K562 (cell line): ENCODE measurements around the gene RSPH1.

Source experiments
- BCL6 ChIP-seq: fragments of 250-450 bp; sonication (Bioruptor Pico); IDR thresholded peaks from 2 replicates; pipeline ENCODE4 v1.4.0; 2020
- CTCF ChIP-seq, 3 experiments: IDR thresholded peaks in 2 of 3; conservative IDR thresholded peaks in 1 of 3; 2 replicates each; pipeline ENCODE4 v1.5.1; 2011 to 2012; ENCODE audit warnings: low read length in 3 of 3, mild to moderate bottlenecking in 3 of 3, control low read depth in 2 of 3, improper control_type of control experiment in 1 of 3, inconsistent platforms in 1 of 3, low read depth in 1 of 3, mixed read lengths in 1 of 3, moderate library complexity in 1 of 3; ENCODE audit not compliant: insufficient read depth in 2 of 3
- HDAC2 ChIP-seq: fragments of 450-650 bp; IDR thresholded peaks from 2 replicates; pipeline ENCODE4 v1.6.1; 2016; ENCODE audit warnings: mild to moderate bottlenecking
- MTA3 ChIP-seq: fragments of 450-650 bp; formaldehyde crosslinking; IDR thresholded peaks from 2 replicates; pipeline ENCODE4 v1.6.1; 2017; ENCODE audit warnings: mild to moderate bottlenecking, borderline replicate concordance
- RCOR1 ChIP-seq, 2 experiments: IDR thresholded peaks; 2 replicates each; pipeline ENCODE4 v1.6.1; 2012; ENCODE audit warnings: low read depth in 2 of 2, low read length in 2 of 2, borderline replicate concordance in 1 of 2, improper control_type of control experiment in 1 of 2
- RNF219 ChIP-seq: fragments of 250-450 bp; sonication (Bioruptor Pico); IDR thresholded peaks from 2 replicates; pipeline ENCODE4 v1.5.0; 2022; ENCODE audit warnings: mild to moderate bottlenecking
- SMARCE1 ChIP-seq: fragments of 450-650 bp; IDR thresholded peaks from 2 replicates; pipeline ENCODE4 v1.7.1; 2016; ENCODE audit warnings: mild to moderate bottlenecking
- ZFP36 ChIP-seq: fragments of 150-350 bp; IDR thresholded peaks from 2 replicates; pipeline ENCODE4 v1.6.1; 2018; ENCODE audit warnings: low read length, low read depth; ENCODE audit not compliant: partially characterized antibody

- TF ChIP-seq BCL6 (CRISPR knock-in tag), result no peak
- TF ChIP-seq RNF219, result no peak
- no peak for TF ChIP-seq HDAC2
- TF ChIP-seq RCOR1 (IDR thresholded peaks at IDR 0.05; ENCODE audit: borderline replicate concordance in 1 of 2, low read depth in 2 of 2, low read length in 2 of 2), result no peak
- no peak for TF ChIP-seq CTCF (IDR thresholded peaks at IDR 0.05 in 2 of 3, conservative IDR thresholded peaks at IDR 0.05 in 1 of 3; ENCODE audit: insufficient read depth in 2 of 3, low read depth in 1 of 3, low read length in 3 of 3)
- TF ChIP-seq ZFP36, result no peak
- no peak for TF ChIP-seq SMARCE1
- TF ChIP-seq MTA3, result no peak
These were observed 54.1 kb downstream of the RSPH1 start for GRCh38 chr21:42441963-42442362.
